ENCODE data around the gene GTF2A1.

The GTF2A1 gene

DNA sequence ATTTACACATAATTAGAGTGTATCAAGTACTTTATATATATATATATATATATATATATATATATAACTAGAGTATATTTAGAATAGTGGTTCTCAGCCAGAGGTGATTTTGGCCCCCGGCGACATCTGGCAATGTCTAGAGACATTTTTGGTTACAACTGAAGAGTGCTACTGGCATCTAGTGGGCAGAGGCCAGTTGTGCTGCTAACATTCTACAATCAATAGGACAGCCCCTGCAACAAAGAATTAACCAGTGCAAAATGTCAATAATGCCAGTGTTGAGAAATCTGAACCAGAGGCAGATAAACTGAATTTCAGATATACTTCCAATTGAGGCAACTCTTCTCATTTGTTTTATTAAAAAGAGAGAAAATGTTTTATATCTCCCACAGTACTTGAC lies 8.9 kb downstream of the GTF2A1 start:
- Mint-ChIP-seq H3K4me3 (no peak overlapping the region), H3K27ac (peak overlapping the region; percentile 69), H3K9me3 (no peaks in the 10 kb centered on the region), H3K36me3 (peaks cover 93% of the 10 kb centered on the region), H3K4me1 (peaks cover 41% of the 10 kb centered on the region)
- DNase-seq (ENCODE audit: low spot score in 2 of 2) (no peak), ATAC-seq (peak; percentile 48)

DNA sequence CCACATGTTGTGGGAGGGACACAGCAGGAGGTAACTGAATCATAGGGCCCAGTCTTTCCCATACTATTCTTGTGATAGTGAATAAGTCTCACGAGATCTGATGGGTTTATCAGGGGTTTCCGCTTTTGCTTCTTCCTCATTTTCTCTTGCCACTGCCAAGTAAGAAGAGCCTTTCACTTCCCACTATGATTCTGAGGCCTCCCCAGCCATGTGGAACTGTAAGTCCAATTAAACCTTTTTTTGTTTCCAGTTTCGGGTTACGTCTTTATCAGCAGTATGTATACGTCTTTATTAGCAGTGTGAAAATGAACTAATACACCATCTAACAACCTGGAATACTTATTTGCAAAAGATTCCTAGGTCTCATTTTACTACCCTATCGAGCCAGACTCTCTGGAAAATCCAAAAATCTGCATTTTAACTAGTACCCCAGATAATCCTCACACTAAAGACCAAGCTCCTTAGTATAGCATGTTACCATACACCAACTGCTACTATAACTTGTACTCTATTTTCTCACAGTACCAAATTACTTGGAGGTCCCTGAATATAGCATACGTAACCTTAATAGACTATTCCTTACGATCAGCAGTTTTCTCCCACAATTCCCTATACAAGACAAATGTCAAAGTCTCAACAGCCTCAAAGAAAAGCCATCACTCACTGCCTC lies 11.5 kb downstream of the GTF2A1 start:
- Mint-ChIP-seq H3K9me3 (no peaks in the 10 kb centered on the region), H3K4me3 (no peak overlapping the region), H3K36me3 (peaks cover 94% of the 10 kb centered on the region), H3K4me1 (peaks cover 50% of the 10 kb centered on the region), H3K27ac (peak overlapping the region; percentile 32)
- ATAC-seq: no peak
- DNase-seq (ENCODE audit: low spot score in 2 of 2): no peak

DNA sequence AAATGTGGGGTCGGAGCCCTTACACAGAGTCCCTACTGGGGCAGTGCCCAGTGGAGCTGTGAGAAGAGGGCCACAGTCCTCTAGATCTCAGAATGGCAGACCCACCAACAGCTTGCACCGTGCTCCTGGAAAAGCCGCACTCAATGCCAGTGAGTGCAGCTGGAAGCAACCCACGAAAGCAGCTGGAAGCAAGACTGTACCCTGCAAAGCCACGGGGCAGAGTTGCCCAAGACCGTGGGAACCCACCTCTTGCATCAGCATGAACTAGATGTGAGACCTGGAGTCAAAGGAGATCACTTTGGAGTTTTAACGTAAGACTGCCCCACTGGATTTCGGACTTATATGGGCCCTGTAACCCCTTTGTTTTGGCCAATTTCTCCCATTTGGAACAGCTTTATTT lies 12.3 kb downstream of the GTF2A1 start:
- H3K9me3 Mint-ChIP-seq: no peaks in the 10 kb centered on the region
- H3K36me3 Mint-ChIP-seq: peaks cover 94% of the 10 kb centered on the region
- H3K4me3 Mint-ChIP-seq: no peak overlapping the region
- H3K27ac Mint-ChIP-seq: no peak overlapping the region
- H3K4me1 Mint-ChIP-seq: peaks cover 55% of the 10 kb centered on the region
- no peak for DNase-seq (ENCODE audit: low spot score in 2 of 2)
- ATAC-seq: no peak

DNA sequence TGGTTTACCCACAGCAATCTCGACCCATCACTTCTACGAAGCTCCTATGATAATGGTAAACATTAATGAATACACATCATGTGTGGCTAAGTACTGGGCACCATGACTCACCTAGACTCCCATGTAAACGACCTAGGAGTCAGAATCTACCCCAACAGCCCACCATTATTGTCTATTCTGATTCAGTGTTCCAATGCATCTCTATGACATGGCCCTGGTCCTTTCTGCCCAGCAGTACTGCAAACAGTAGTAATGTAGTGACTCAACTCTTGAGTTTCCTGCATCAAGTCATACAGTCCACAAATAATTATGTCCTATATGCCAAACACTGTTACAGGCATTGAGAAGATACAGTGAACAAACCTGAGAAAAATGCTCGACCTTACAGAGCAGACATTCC lies 14.6 kb downstream of the GTF2A1 start:
- ATAC-seq (peak; percentile 100), DNase-seq (ENCODE audit: low spot score in 2 of 2) (no peak)
- H3K4me3 Mint-ChIP-seq: no peak overlapping the region
- H3K4me1 Mint-ChIP-seq: peaks cover 41% of the 10 kb centered on the region
- peaks cover 95% of the 10 kb centered on the region for H3K36me3 Mint-ChIP-seq
- no peaks in the 10 kb centered on the region for H3K9me3 Mint-ChIP-seq
- H3K27ac Mint-ChIP-seq: peak overlapping the region; percentile 75

DNA sequence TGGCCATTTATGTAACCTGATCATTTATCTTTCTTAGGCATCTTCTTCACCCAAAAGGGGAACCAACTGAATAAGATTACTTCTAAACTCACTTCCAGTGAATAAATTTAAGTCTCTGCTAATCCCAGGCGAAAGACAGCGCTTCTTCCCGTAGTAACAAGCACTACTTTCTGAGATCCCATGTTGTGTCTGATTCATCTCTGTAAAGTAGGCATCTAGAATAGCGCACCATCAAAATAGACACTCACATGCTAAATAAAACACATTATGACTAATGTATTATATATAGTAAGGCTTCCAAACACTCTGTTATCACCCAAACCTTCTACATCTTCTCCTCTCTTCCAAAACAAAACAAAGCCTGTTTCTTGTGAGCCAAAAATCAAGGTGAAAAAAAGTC lies 15.1 kb downstream of the GTF2A1 start:
- DNase-seq (ENCODE audit: low spot score in 2 of 2) (no peak), ATAC-seq (no peak)
- Mint-ChIP-seq H3K36me3 (peaks cover 96% of the 10 kb centered on the region), H3K4me1 (peaks cover 40% of the 10 kb centered on the region), H3K9me3 (no peaks in the 10 kb centered on the region), H3K4me3 (no peak overlapping the region), H3K27ac (peak overlapping the region; percentile 75)

DNA sequence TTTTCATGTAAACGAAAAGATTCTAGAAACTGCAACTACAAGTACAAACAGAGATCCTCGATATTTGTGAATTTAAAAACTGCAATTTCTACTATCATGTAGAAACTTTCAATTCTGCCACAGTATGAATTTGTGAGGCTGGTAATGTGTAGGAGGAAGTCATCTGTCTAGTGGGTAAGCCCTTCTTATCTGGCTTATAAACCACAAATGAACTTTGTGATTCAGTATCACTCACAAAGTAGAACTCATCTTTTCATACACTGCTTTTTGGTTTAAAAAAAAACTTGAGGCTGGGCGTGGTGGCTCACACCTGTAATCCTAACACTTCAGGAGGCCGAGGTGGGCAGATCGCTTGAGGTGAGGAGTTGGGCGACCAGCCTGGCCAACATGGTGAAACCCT lies 20.7 kb downstream of the GTF2A1 start:
- H3K9me3 Mint-ChIP-seq: no peaks in the 10 kb centered on the region
- peaks cover 17% of the 10 kb centered on the region for H3K4me1 Mint-ChIP-seq
- DNase-seq (ENCODE audit: low spot score in 2 of 2) (no peak), ATAC-seq (peak; percentile 99)
- peaks cover 100% of the 10 kb centered on the region for H3K36me3 Mint-ChIP-seq
- H3K27ac Mint-ChIP-seq: peak overlapping the region; percentile 81
- no peak overlapping the region for H3K4me3 Mint-ChIP-seq

DNA sequence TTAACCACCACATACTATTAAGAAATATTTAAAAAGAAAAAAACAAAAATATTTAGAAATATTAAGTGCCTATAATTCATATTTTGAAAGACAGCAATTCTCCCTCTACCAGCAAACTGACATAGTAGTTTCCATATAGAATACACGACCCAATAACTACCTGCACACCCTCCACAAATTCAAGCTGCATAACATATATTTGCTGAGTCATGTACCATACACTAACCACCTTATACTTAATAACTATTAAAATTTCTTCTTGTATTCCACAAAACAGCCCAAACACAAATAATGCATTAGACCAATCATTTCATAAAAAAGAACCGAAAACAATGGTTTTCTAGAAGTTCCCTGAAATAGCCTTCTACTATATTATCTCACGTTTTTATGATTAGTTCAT lies 21.7 kb downstream of the GTF2A1 start:
- no peak overlapping the region for H3K4me3 Mint-ChIP-seq
- H3K4me1 Mint-ChIP-seq: peaks cover 11% of the 10 kb centered on the region
- DNase-seq (ENCODE audit: low spot score in 2 of 2) (no peak), ATAC-seq (no peak)
- H3K36me3 Mint-ChIP-seq: peaks cover 100% of the 10 kb centered on the region
- H3K27ac Mint-ChIP-seq: no peak overlapping the region
- no peaks in the 10 kb centered on the region for H3K9me3 Mint-ChIP-seq

DNA sequence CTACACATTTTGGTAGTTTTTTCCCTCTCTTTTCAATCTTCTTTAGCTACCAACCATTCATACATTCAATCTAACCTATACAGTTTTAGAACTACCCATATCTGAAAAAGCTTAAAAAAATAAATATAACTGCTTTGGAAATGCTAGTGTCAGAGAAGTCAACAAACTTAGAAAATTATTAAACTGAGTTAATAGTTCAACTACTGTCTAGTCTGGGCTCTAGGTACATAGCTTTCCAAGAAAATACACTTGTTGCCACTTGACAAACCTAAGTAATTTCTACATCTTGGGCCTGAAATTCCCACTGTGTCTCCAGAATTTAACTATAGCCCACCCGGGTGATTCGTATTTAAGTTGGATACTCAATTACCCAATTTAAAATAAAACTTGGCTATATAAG lies 22.1 kb downstream of the GTF2A1 start:
- H3K4me1 Mint-ChIP-seq: peaks cover 11% of the 10 kb centered on the region
- H3K9me3 Mint-ChIP-seq: no peaks in the 10 kb centered on the region
- no peak overlapping the region for H3K27ac Mint-ChIP-seq
- DNase-seq (ENCODE audit: low spot score in 2 of 2) (no peak), ATAC-seq (no peak)
- peaks cover 100% of the 10 kb centered on the region for H3K36me3 Mint-ChIP-seq
- H3K4me3 Mint-ChIP-seq: no peak overlapping the region

DNA sequence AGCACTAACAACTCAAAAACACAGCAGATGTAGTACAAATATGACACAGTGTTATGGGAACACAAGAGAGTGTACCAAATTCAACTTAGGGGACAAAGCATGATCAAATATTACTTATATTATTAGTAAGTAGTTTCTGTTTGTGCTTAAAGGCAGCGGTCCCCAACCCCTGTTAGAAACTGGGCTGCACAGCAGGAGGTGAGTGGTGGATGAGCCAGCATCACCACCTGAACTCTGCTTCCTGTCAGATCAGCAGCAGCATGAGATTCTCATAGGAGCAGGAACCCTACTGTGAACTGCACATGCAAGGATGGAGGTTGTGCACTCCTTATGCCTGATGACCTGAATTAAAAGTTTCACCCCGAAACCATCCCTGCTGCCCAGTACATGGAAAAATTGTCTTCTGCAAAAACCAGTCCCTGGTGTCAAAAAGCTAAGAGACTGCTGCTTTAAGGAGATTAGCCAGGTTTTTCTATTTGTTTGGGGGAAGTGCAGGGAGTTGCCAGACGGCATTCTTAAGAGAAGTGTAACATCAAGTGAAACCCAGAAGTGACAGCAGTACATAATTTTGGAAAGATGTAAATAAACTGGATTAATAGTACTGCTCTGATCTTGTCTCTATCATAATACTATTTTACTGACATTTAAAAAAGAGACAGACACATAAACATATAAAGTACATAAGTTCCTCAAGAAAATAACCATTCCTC lies 26.7 kb downstream of the GTF2A1 start:
- peak overlapping the region; percentile 10 for H3K27ac Mint-ChIP-seq
- peaks cover 100% of the 10 kb centered on the region for H3K36me3 Mint-ChIP-seq
- ATAC-seq: peak; percentile 92
- peaks cover 19% of the 10 kb centered on the region for H3K4me1 Mint-ChIP-seq
- no peak overlapping the region for H3K4me3 Mint-ChIP-seq
- no peaks in the 10 kb centered on the region for H3K9me3 Mint-ChIP-seq
- no peak for DNase-seq (ENCODE audit: low spot score in 2 of 2)

DNA sequence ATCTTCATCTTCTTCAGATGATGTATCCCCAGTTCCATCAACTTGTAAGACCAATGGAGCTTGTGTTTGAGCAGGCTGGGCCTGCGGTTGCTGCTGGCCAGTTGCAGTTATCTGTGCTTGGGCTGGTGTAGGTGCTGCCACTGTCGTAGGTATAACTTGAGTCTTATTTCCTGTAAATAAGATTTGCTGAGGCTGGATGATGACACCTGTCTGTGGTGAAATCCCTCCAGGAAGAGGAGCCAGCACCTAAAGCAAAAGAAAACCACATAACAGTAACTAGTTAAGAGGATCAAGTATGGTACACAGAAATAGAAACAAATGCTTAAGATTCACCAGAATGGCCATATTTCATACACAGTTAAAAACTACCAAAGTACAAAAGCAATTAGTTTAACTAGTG lies 28.2 kb downstream of the GTF2A1 start:
- H3K4me1 Mint-ChIP-seq: peaks cover 27% of the 10 kb centered on the region
- H3K4me3 Mint-ChIP-seq: no peak overlapping the region
- ATAC-seq (no peak), DNase-seq (ENCODE audit: low spot score in 2 of 2) (no peak)
- H3K27ac Mint-ChIP-seq: peak overlapping the region; percentile 70
- no peaks in the 10 kb centered on the region for H3K9me3 Mint-ChIP-seq
- H3K36me3 Mint-ChIP-seq: peaks cover 99% of the 10 kb centered on the region

DNA sequence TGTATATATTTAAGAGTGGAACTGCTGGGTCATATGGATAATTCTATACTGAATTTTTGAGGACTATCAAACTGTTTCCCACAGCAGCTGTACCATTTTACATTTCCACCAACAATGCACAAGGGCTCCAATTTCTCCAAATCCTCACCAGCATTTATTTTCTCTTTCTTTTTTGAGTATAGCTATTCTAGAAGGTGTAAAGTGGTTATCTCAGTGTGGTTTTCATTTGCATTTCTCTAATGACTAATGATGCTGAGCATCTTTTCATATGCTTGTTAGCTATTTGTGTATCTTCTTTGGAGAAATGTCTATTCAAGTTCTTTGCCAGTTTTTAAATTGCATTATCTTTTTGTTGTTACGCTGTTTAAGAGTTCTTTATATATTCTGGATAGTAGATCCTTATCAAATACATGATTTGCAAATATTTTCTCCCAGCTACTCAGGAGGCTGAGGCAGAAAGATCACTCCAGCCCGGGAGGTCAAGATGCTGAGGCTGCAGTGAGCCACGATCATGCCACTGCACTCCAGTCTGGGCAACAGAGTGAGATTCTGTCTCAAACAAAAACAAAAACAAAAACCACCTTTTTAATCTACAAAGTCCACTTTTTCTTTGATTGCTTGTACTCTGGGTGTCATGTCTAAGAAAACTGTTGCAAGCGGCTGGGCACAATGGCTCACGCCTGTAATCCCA lies 32.8 kb downstream of the GTF2A1 start:
- no peak for DNase-seq (ENCODE audit: low spot score in 2 of 2)
- ATAC-seq: peak; percentile 72
- Mint-ChIP-seq H3K4me3 (no peak overlapping the region), H3K9me3 (no peaks in the 10 kb centered on the region), H3K4me1 (peaks cover 33% of the 10 kb centered on the region), H3K36me3 (peaks cover 99% of the 10 kb centered on the region), H3K27ac (peak overlapping the region; percentile 33)

DNA sequence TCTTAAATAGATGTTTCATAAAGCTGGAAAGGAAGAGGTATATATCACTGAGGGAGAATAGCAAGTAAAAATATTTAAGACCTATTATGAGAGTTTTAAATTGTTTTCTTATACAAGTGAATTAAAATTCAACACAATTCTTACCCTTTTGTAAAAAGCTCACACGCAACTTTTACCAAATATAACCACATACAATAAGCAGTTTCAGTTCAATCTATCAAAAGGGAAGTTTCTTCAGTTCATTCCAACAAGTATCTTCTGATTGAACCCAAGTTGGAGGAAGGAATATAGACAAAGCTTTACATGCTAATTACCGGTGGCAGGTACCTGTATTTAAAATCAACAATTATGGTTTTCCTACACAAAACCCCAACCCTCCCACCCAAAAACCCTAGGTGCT lies 41.1 kb downstream of the GTF2A1 start:
- no peaks in the 10 kb centered on the region for H3K9me3 Mint-ChIP-seq
- ATAC-seq: no peak
- no peak for DNase-seq (ENCODE audit: low spot score in 2 of 2)
- H3K4me3 Mint-ChIP-seq: no peak overlapping the region
- H3K36me3 Mint-ChIP-seq: peaks cover 70% of the 10 kb centered on the region
- H3K27ac Mint-ChIP-seq: no peak overlapping the region
- H3K4me1 Mint-ChIP-seq: peaks cover 23% of the 10 kb centered on the region

DNA sequence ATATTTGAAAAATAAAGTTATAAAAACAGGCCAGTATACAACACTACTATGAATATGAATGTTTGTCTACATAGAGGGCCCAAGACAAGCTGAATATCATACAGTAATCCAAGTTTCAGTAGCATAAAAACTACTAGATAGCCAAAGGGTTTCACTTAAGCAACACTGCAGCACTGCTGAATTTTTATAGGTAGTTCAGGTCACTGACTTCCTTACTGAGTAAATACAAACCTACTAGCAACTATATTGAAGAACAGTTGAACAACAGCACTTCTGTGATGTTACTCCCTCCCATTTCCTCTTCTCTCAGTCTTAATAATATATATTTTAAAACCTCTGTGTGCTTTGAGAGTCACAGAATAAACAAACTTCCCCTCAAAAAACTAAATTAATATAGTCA lies 42.7 kb downstream of the GTF2A1 start:
- H3K4me3 Mint-ChIP-seq: no peak overlapping the region

DNA sequence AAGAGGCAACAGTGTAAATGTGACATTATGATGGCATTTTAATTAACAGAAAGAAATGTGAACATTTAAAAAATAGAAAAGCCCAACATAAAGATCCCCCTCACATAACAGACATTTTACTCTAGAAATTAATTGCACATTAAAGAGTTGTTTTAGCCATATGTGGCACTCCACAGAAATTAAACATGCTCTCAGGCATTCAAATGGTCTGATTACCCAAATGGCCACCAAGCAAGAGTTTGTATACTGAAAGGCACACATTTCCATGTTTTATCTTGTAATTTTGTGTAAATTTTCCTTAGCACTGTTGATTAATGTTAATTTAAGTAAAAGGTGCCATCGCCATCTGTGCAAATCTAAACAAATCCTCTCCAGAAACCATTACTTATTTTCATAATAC lies 43.5 kb downstream of the GTF2A1 start:
- peak overlapping the region; percentile 55 for H3K27ac Mint-ChIP-seq
- peaks cover 12% of the 10 kb centered on the region for H3K4me1 Mint-ChIP-seq
- no peaks in the 10 kb centered on the region for H3K9me3 Mint-ChIP-seq
- DNase-seq (ENCODE audit: low spot score in 2 of 2) (no peak), ATAC-seq (no peak)
- H3K4me3 Mint-ChIP-seq: peak overlapping the region; percentile 24
- H3K36me3 Mint-ChIP-seq: peaks cover 46% of the 10 kb centered on the region

More for the DNA sequence above, 42.7 kb downstream of the GTF2A1 start:
- no peaks in the 10 kb centered on the region for H3K9me3 Mint-ChIP-seq
- H3K27ac Mint-ChIP-seq: peak overlapping the region; percentile 55
- H3K36me3 Mint-ChIP-seq: peaks cover 55% of the 10 kb centered on the region
- peaks cover 20% of the 10 kb centered on the region for H3K4me1 Mint-ChIP-seq
- ATAC-seq: no peak
- no peak for DNase-seq (ENCODE audit: low spot score in 2 of 2)

DNA sequence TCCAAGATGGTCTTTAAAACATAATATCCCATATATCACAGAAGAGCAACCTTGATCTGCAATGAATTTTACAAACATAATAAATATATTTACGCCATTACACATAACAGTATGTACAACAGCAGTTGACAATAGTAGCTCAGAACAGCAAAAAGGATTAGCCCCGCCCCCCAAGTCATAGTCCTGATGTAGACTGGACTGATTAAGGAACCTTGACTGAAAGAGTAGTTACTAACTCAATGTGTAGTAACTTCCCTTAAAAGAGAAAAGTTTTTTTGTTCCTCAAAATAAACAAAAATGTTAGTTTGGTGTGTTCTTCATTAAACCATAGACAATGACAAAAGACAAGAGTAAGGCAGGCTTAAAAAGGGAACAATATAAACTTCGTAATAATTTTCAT lies 44.5 kb downstream of the GTF2A1 start:
- peaks cover 37% of the 10 kb centered on the region for H3K36me3 Mint-ChIP-seq
- H3K9me3 Mint-ChIP-seq: no peaks in the 10 kb centered on the region
- peak overlapping the region; percentile 55 for H3K27ac Mint-ChIP-seq
- DNase-seq (ENCODE audit: low spot score in 2 of 2) (no peak), ATAC-seq (no peak)
- H3K4me3 Mint-ChIP-seq: no peak overlapping the region
- peaks cover 9% of the 10 kb centered on the region for H3K4me1 Mint-ChIP-seq

DNA sequence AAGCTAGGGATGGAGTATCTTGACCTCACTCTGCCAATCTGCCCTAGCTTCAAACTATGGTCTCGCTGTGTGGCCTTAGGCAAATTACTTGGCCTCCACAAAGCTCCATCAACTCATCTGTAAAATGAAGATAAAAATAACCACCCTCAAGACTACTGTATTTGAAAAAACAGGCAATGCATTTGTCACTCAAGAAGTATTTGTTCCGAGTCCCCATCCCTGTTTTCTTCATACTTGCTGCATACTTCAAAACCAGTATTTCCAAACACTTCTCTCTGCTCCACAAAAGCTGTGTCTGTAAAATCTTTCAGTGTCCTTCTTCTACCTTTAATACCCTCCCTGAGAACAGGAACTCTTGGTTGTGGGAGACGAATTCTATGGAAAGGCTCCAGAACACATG lies 47.9 kb downstream of the GTF2A1 start:
- Mint-ChIP-seq H3K27ac (peak overlapping the region; percentile 43), H3K4me1 (peaks cover 24% of the 10 kb centered on the region), H3K36me3 (peaks cover 3% of the 10 kb centered on the region), H3K4me3 (no peak overlapping the region), H3K9me3 (no peaks in the 10 kb centered on the region)
- no peak for ATAC-seq
- DNase-seq (ENCODE audit: low spot score in 2 of 2): no peak

Measured in stimulated activated effector memory CD8-positive, alpha-beta T cell treated with anti-CD3 and anti-CD28 coated beads, Interleukin-12 subunit alpha, Interleukin-12 subunit beta, amount 100 ng/mL, for 72 hours (primary cell).